ENCODE data around the gene RASSF4.

Gene RASSF4

DNA sequence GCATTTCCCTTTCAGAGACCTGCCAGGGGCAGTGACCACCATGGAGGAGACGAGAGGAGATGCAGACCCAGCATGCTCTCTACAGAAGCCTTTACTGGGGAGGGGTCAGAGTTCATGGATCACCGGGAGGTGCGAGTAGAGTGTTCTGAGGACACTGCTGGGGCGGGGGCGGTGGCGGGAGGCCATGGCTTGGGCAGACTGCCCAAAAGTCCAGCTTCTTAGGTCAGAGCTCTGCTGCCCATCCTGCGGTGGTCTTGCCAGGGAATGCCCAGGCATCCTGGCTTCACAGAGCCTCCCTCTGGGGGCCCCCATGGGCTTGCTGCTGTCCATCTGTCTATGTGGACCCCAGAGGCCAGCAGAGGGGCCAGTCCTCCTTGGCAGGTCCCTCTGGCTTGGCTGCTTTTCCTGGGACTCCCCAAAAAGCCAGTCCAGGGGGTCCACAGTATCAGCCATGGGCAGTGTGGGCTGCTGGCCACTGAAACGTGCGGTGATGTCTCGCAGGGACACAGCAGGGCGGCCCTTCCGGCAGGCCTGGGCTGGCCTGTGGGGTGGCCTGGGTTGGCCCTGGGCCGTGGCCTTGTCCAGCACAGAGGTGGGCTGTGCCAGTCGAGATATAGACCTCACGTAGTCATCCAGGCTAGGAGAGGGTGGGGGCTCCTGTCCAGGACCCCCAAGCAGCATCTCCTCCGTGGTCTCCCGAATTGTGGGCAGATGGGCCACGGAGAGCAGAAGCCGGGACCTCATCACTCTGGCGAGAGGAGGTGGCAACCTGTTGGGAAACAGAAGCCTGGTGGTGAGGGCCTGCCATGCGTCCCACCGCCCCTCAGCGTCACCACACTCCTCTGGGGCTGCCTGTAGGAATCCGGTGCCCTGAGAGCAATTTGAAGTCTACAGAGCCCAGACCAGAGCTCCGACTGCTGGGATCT lies 17.9 kb downstream of the RASSF4 start:
- no peak for DNase-seq

DNA sequence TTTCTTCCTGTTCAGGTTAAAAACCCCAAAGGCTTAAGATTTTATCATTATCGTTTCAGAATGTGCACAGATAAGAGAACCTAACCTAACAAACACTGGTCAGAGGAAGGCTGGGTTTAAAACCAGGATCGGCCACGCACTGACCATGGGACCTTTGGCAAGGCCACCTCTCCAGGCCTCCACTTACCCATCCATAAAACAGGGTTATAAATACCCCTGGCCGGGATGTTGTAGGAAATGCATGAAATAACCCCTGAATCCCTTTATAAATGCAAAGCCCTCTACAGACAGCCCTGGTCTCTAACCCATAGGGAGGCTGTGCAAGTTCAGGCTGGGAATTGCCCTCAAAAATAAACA lies 18.6 kb downstream of the RASSF4 start:
- no peak for DNase-seq

DNA sequence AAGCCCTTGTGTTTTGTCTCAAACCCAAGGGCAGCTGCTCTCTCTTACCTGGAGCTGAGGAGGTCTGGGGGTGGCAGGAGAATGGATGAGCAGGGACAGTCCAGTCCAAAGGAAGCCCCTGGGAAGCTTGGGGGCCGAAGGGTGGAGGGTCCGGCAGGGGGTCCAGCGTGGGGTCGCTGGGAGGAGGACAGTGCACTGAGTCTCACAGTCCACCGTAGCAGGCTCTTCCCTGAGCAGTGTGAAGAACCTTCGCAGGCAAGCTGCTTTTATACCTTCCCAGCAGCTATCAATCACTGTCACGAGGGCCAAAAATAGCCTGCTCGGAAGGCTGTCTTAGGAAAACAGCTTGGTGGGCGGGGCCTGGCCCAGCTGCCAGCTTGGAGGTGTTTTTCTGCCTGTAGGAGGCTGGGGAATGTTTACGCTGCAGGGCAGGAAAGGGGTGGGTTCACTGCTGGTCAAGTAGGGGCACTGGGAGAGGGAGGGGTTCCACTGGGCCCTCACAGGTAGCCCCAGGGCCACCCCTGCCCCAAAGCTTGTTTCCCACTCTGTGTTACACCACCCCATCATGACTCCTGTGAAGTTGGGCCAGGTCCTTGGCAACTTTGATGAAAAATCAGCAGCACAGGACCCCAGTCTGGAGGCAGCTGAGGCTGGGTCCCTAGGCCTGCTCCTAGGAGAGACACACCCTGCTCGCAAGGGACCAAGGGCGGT lies 19.1 kb downstream of the RASSF4 start, which contains the start of gene DEPP1:
DEPP1 (minus strand) TSS at position 240 of the 711 bp plus-strand sequence. CDS start 779 bp downstream, outside the sequence.
- peak; percentile 83 for DNase-seq

DNA sequence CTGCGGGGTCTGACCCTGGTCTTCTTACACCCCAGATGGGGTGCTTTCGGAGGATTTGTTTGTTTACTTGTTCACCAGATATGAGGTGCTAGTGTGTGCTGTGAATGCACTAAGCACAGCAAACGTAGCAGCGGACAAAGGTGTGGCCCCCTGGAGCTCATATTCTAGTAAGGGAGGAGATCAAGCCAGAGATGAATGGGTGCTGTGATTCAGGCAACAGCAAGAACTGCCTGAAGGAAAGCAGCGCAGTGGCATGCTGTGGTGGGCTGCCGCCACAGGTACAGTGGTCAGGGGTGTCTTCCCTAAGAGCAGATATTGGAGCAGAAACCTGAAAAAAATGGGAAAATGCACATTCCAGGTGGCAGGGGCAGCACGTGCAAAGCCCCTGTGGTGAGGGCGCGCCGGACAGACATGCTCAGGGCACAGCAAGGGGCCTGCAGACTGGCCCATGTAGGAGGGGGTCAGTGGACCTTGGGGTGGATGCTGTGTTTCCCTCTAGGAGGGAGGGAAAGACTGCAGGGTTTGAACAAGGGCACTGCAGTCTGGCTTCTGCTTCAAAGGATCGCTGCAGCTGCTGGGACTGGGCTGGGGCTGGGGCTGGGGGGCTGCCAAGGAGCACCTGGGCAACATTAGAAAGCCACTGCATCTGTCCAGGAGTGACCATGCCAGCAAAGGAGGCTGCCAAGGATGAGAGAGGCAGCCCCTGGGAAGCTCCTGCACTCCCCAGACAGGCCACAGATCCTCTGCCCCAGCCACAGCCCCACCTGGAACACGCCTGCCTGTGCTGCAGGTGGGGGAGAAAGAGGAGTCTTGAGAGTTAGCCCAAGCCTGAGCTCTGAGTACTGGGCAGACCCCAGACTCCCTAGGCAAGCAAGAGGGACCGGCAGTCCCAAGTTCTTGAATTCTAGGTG lies 19.9 kb downstream of the RASSF4 start:
- no peak for DNase-seq

DNA sequence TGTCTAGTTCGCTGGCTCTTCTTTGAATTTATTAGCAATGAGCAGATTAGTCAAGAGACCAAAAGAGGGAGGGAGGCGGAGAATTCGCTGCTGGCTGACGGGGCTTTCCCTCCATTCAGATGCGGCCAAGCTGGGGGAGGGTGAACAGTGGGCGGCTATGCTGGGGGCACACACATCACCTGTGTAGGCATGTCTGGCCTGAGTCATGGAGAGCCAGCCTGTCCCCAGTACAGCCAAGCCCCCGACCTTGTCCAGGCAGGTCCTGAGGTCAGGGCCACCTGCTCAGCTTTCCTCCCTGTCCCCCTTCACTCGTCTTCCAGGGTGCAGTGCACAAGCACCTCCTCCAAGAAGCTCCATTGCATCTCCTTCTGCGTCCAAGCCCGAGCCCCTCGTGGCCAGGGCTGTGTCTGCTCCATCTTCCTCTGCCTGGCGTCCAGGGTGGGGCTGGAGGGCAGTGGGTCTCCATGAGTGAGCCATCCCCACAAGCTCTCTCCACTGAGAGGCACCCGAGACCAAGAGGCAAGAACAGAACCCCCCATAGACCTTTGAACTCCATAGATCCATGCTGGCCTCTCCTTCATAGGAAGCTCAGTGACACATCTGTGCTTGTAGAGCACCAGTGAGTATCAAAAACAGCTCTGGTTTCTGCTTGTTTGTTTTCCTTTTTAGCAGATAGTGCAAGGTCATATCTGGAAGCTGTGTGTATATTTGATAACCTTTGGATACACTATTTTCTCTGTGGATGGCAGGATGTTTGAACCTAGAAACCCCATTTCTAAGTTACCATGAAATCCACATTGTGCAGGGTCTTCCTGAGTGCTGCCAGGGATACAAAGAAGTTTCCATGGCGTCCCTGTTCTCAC lies 20.9 kb downstream of the RASSF4 start:
- DNase-seq = no peak

DNA sequence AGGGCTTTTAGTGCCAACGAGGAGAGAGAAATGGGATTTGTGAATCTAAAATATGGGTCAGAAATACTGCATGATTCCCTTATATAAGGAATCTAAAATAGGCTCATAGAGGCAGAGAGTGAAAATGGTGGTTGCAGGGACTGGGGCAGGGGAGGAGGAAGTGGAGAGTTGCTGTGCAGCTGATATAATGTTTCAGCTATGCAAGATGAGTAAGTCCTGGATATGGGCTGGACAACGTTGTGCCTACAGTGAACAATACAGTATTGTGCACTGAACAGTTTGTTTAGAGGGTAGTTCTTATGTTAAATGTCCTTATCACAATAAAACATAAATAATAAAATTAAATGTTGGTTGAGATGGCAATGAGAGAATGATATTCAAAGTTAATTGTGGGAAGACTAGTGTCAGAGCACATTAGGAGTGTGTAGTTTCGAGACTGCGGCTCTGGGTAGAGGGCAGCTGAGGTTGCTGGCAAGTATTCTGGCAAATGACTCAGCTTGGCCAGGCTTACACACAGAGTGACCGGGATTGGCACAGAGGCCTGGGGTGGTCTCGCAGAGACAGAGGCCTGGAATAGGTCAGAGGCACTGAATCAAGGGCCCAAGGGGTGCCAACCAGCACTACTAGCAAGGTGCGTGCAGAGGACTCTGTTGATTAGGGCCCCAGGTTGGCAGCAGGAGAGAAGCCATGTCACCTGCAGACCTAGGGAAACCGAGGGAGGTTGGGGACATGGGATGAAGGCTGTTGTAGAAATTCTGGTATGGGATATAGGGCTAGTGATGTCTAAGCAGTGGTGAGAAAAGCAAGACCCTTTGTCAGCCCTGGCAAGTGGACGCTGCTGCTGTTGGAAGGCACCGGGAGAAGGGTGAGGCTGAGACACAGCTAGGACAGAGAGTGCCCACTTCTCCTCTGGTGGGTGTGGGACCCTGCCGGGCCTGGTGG lies 21.8 kb downstream of the RASSF4 start:
- no peak for DNase-seq

DNA sequence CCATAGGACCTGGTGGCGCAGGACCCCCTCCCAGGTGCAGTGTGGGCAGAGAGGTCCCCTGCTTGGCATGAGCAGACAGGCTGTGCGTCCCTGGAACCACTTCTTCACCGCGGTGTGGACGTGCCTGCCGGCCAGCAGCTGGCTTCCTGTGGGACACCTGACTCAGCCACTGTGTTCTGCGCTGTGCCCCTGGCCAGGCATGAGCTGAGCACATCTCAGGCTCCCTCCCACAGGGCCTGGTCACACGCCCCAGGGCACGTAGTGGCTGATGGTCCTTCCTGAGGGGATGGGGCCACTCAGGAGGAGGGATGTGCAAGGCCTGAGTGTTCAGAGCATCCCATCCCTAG lies 22.5 kb downstream of the RASSF4 start:
- no peak for DNase-seq

DNA sequence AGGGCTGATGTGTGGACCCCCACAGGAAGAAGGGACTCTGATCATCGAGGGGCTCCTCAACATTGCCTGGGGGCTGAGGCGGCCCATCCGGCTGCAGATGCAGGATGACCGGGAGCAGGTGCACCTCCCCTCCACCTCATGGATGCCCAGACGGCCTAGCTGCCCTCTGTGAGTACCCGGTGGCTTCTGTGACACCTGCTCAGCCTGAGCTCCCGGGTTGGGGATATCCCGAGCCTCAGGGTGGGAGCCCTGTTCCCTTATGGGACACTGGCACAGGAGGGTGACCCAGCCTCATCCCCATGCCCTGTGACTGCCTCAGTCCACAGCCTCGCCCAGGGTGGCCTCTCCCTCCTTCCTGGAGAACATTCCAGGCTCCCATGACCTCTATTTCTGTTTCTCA lies 22.9 kb downstream of the RASSF4 start:
- no peak for DNase-seq

DNA sequence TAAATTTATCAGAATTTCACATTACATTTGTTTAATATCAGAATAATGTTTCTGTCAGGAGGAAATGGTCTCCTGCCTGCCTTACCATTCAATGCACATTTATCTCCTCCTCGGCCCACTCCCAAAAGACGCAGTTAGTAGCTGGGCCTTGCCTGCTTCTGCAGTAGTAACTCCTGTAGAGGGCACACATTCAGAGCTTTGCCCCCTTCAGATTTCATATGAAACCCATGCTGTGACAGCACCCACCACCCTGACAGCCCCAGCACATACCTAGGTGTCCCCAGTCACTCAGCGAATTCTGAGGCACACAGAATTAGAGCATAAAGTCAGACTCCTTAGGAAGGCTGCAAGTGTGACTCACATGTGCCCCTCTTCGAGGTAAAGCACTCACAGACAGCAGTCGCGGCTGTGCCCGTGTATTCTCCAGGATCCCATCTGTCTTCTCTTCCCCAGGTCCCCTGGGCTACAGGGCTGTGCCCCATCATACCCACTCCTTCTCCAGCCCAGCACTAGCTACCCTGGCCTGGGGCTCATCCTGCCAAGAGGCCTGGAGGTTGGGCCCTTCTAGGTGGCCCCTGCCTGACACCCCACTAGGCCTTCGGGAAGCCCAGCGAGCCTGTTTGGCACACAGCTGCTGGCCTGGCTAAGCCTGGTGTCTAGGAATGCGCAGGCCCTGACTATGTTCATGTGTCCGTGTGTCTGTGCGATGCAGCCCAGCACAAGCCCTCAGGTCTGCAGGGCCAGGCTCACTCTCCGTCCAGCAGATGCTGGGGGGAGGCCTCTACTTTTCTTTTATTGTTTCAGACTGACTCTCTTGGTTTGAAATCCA lies 23.7 kb downstream of the RASSF4 start:
- DNase-seq = no peak

DNA sequence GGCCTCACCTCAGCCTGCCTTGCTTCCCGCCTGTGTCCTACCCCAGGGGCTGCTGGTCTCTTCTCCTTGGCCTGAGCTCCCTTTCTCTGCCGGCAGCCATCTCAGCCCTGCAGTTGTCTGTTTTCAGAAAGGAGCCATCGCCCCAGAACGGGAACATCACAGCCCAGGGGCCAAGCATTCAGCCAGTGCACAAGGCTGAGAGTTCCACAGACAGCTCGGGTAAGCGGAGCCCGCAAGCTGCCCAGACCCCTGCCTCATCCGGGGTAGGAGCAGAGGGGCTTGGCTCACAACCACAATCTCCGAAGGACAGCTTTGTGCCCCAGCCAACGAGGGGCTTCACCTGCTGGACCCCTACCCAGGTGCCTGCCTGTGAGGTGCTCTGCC lies 24.3 kb downstream of the RASSF4 start:
- DNase-seq = no peak

DNA sequence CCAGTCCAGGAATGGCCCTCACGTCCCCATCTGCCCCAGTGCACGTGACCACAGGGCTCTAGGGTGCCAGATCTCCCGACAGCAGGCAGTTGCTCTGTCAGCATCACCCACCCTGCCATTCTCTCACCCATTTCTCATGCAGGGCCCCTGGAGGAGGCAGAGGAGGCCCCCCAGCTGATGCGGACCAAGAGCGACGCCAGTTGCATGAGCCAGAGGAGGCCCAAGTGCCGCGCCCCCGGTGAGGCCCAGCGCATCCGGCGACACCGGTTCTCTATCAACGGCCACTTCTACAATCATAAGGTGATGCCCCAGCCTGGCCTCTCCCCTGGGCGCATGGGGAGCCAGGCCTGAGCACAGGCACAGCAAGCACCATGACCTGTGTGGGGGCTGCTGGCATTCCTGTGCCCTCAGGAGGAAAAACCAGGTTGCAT lies 25.1 kb downstream of the RASSF4 start:
- DNase-seq = no peak

DNA sequence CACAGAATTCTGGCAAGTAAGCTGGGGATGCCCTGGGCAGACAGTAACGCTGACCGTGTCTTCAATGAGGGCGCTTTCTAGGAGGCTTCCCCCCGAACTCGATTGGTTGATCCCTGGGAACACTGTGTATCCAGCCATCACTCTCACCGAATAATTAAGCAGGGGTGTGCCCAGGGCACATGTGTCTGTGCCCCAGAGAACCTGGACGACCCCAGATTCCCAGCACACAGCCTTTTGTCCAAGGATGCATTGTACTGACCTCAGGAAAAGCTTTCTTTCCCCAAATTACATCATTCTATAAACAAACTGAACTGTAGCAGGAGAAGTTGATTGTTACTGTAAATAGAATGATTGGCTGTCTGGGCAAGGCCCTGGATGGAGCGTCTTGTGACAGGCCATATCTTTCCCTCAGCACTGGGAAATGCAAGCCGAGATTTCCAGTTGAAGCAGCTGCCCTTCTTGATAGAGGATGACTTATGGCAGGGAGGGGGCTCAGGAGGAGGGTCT lies 25.6 kb downstream of the RASSF4 start:
- no peak for DNase-seq

DNA sequence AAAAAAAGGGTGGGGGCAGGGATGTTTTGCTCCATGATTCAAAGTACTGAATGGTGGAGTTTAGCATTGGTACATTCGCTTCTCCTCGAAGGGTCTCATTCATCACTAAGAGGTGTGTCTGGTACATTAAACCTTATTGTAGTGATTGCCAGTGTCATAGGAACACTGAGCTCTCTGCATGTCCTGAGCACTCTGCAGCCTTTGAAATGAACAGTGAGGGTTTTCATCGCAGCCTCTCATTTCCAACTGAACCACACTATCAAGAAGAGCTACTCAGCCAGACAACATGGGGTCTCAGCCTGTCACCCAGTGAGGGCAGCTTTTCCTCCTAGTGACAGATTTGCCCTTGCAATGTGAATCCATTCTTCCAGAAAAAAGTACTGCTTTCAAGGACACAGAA lies 26.6 kb downstream of the RASSF4 start:
- no peak for DNase-seq

DNA sequence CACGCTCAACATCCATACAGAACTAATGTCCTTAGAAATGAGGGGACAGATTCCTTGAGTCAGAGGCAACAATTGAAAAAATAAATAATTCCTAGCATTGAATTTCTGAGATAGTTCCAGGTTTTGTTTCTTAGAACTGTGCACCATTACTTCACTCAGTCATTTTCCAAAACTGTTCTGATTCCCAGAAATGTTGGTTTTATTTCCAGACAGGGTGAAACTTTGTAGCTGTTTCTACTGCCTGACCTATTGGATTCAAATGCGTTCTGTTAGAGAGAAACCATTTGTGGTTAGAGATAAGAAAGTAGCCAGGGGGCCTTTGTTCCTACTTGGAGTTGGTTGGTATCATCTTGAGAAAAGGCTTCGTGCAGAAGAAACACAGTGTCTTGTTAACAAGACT lies 27.1 kb downstream of the RASSF4 start:
- no peak for DNase-seq

DNA sequence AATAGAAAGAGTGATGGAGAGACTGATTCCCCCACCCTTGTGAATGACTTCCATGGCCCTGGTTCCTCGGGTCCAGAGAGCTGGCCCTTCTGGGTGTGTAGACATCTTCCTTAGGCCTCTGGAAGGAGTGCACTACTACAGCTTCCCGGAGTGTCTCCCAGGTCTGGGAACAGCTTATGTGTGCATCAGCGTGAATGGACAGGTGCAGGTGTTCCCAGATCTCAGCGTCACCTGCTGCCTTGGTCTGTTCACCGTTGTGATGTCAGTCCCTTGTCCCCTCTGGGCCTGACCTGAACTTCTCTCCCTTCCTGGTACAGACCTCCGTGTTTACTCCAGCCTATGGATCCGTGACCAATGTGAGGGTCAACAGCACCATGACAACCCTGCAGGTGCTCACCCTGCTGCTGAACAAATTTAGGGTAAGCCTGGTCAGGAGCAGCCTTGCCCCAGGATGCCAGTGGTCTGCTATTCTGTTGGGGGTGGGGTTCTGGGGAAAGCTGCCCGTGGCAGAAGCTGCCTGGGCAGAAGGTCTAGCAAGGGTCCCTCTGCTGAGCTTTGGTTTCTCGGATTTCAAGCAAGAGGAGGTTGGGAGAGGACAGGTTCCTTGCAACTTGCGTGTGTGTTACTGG lies 29.5 kb downstream of the RASSF4 start:
- no peak for DNase-seq

DNA sequence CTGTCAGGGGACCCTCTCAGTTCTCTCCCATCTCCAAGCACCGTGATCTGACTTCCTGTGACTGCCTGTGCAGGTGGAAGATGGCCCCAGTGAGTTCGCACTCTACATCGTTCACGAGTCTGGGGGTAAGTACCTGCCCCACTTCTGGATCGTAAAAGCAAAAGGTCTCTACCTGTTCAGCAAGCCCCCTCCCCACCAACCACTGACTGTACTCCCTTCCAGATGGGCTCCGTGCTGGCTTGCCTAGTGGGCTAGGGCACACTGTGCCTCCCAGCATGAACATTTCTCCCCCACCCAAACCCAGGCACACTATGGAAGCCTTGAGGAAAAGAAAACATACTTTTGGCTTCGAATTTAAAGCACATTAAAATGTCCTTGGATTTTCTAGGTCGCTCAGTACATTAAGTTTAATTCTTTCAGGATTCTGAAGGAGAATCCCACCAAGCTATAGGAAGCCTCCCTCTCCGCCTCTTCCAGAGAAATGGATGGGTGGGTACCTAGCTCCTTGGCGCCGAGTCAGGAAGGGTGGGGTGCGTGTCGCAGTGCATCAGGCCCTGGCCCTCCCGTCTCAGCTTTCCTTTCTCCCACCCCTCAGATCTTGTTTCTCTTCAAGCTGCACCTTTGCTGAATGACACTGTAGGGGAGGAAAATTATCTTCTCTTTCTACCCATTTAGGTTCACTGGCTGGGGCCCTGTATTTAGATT lies 30.1 kb downstream of the RASSF4 start:
- DNase-seq = no peak

DNA sequence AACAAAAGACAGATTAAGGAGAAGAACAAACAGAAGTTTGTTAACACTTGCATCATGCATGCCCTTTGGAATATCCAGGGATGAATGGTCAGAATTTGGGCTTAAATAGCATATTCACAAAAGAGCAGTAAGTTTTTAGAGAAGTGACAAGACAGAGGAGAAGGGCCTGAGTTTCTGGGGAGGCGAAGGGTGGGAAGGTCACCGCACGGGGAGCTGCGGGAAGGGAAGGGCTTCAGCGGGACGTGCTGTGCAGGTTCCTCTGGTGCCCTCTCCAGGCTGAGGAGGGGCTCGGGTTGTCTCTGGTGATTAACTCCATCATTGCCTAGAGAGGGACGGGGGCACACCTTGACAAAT lies 30.7 kb downstream of the RASSF4 start:
- DNase-seq = no peak

DNA sequence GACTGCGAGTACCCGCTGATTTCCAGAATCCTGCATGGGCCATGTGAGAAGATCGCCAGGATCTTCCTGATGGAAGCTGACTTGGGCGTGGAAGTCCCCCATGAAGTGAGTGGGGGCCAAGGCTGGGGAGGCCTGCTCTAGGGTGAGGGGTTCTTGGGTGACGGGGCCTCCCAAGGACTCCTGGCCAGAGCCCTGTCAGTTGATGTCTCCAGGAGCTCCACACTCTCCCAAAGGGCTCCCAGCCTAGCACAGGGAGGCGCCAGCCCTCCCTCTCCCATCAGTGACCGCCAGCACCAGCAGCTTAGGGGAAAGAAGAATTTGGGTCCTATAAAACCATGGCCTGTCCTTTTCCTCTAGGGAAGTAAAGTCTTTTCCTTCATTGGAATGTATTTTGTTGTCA lies 31.4 kb downstream of the RASSF4 start:
- no peak for DNase-seq

DNA sequence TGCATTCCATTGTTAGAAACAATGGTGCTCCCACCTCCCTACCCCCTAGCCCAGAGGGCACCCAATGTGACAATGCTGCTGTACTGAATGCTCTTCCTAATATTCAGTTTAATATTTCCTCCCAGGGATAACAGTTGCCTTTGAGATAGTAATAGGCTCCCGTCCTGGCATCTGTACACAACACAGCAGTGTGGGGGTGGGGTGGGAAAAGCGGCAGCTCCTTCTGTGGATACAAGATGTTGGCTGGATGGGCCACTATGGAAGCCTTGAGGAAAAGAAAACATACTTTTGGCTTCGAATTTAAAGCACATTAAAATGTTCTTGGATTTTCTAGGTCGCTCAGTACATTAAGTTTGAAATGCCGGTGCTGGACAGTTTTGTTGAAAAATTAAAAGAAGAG lies 32.0 kb downstream of the RASSF4 start:
- no peak for DNase-seq
